C4-2B (cell line): ENCODE measurements around the gene XRRA1.

Experiments
- ZFX ChIP-seq: fragments of 450-650 bp; IDR thresholded peaks from 2 replicates; pipeline ENCODE4 v1.6.1; 2017
- TF ChIP-seq, protein P1 (sequence below): fragments of 450-650 bp; conservative IDR thresholded peaks from 2 replicates; pipeline ENCODE4 v1.5.1; 2017; ENCODE audit warnings: mild to moderate bottlenecking

DNA sequence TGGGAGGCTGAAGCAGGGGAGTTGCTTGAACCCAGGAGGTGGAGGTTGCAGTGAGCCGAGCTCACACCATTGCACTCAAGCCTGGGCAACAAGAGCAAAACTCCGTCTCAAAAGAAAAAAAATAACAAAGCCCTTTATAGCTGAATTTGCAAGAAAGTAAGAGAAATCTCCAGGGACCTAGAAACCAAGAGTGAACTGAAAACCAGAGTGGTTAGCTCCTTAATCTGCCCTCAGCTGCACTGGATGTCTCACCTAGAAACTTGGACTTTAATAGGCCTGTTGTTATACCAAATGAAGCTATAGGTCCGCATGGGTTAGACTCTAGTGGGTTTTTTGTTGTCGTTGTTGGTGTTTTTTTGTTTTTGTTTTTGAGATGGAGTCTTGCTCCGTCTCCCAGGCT lies 44.0 kb upstream of the XRRA1 start:
- TF ChIP-seq, protein P1, sequence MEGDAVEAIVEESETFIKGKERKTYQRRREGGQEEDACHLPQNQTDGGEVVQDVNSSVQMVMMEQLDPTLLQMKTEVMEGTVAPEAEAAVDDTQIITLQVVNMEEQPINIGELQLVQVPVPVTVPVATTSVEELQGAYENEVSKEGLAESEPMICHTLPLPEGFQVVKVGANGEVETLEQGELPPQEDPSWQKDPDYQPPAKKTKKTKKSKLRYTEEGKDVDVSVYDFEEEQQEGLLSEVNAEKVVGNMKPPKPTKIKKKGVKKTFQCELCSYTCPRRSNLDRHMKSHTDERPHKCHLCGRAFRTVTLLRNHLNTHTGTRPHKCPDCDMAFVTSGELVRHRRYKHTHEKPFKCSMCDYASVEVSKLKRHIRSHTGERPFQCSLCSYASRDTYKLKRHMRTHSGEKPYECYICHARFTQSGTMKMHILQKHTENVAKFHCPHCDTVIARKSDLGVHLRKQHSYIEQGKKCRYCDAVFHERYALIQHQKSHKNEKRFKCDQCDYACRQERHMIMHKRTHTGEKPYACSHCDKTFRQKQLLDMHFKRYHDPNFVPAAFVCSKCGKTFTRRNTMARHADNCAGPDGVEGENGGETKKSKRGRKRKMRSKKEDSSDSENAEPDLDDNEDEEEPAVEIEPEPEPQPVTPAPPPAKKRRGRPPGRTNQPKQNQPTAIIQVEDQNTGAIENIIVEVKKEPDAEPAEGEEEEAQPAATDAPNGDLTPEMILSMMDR, result no peak
- no peak for TF ChIP-seq ZFX
